AG10803 (cell line): ENCODE results near the gene MAGEA10.
"Not testable (repeated sequence)": the region's sequence is repeated elsewhere in the genome, so short reads cannot be mapped to it uniquely, and the experiment has no call there.

Experiments
- DNase-seq: peaks from one replicate; pipeline ENCODE4 v3.0.0; 2010; ENCODE audit warnings: low read depth
- H3K4me3 ChIP-seq: 2 replicates; pipeline ENCODE4 v1.5.1; 2011; ENCODE audit warnings: mild to moderate bottlenecking, low read length, control low read depth
- TF ChIP-seq, protein P1 (sequence below): conservative IDR thresholded peaks from 2 replicates; pipeline ENCODE4 v1.5.1; 2011; ENCODE audit warnings: mild to moderate bottlenecking, low read length, control low read depth, inconsistent platforms

MAGEA10 gene

DNA sequence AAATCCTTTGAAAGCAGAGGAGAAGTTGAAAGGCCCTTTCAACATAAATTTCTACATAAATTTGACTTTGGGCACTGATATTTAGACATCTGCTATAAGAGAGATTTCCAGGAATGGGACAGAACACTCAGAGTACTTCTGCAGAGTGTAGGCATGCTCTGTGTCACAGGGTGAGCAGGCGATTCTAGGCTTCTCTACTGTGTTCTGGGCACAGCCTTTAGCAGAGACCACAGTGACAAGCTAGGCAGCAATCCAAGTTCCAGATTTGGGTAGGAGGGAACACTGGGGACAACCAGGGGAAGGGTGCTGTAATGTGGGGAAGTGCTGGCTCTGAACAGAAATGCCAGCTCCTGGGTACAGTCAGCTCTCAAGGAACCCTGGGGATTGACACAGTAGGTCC is 6.9 kb downstream of the MAGEA10 start:
- H3K4me3 ChIP-seq = no peak overlapping the region
- TF ChIP-seq, protein P1, sequence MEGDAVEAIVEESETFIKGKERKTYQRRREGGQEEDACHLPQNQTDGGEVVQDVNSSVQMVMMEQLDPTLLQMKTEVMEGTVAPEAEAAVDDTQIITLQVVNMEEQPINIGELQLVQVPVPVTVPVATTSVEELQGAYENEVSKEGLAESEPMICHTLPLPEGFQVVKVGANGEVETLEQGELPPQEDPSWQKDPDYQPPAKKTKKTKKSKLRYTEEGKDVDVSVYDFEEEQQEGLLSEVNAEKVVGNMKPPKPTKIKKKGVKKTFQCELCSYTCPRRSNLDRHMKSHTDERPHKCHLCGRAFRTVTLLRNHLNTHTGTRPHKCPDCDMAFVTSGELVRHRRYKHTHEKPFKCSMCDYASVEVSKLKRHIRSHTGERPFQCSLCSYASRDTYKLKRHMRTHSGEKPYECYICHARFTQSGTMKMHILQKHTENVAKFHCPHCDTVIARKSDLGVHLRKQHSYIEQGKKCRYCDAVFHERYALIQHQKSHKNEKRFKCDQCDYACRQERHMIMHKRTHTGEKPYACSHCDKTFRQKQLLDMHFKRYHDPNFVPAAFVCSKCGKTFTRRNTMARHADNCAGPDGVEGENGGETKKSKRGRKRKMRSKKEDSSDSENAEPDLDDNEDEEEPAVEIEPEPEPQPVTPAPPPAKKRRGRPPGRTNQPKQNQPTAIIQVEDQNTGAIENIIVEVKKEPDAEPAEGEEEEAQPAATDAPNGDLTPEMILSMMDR = no peak
- DNase-seq = no peak

- DNase-seq = not testable (repeated sequence)
These were observed 9.1 kb downstream of the MAGEA10 start for GRCh38 chrX:152129069-152129844.

GRCh38 chrX:152117305-152117704 is 21.1 kb downstream of the MAGEA10 start:
- DNase-seq = no peak
- TF ChIP-seq, protein P1 = no peak
- H3K4me3 ChIP-seq = no peak overlapping the region

More at GRCh38 chrX:152129069-152129844, 9.1 kb downstream of the MAGEA10 start:
- H3K4me3 ChIP-seq = not testable (repeated sequence)

GRCh38 chrX:152108527-152108926 is 29.9 kb downstream of the MAGEA10 start:
- no peak overlapping the region for H3K4me3 ChIP-seq
- no peak for DNase-seq
- TF ChIP-seq, protein P1 = no peak

DNA sequence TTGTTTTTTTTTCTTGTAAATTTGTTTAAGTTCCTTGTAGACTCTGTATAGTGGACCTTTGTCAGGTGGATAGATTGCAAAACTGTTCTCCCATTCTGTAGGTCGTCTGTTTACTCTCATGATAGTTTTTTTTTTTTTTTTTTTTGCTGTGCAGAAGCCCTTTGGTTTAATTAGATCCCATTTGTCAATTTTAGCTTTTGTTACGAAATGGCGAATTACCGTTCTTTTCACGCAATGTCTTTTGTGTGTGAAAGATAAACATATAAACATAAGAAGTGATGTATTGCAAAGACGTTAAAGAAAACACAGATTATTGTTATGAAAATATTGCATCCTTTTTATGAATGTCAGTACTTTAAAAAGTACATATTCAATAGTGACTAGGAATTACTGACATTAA is 34.5 kb downstream of the MAGEA10 start:
- no peak for DNase-seq
- TF ChIP-seq, protein P1 = no peak
- no peak overlapping the region for H3K4me3 ChIP-seq

DNA sequence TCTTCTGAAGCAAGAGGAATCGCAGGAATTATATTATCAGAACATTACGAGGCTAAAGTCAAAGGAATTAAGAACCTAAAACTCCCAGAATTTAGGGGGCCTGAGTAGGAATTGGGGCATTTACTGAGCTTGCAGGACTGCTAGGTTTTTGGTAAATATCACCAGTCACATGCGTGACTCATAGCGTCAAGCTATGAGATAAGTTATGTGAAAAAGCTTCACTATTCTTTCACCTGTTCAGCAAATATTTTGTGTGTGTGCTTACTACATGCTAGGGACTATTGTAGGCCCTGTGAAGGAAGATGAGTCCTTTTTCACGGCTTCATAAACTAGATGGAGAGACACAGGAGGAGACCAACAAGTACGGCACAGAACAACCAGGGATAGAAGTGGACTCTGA is 52.2 kb downstream of the MAGEA10 start:
- no peak overlapping the region for H3K4me3 ChIP-seq
- no peak for DNase-seq
- TF ChIP-seq, protein P1 = no peak
